Measurements from ENCODE around the gene RFX8. TPM values are rescaled to one million over a fixed set of nuclear protein-coding genes. Genes with fewer than 3 reads are reported as not detected.

RFX8 gene
- polyA plus RNA-seq, 3 donors = not detected

GRCh38 chr2:101387151-101387834, 87.6 kb downstream of the RFX8 start, which contains the start of gene CREG2:
TSS of gene CREG2 (minus strand) at chr2:101387503. CDS start at chr2:101387457, 46 bp downstream.
- intact Hi-C loops (cut with micrococcal nuclease) = no loop called here
- Histone ChIP-seq H3K36me3 (replicated peaks in 1 of 2; ENCODE audit: control insufficient read depth in 1 of 2, insufficient read depth in 2 of 2, low read length in 2 of 2) (no peaks in the 10 kb centered on the region), H2AFZ (ENCODE audit: insufficient read depth, low read depth, low read length, poor library complexity, severe bottlenecking) (peak within 1 kb of the TSS; percentile 73), H3K4me2 (replicated peaks; ENCODE audit: extremely low read depth, low read length, poor library complexity, severe bottlenecking) (peak within 1 kb of the TSS; percentile 86), H3K27ac (ENCODE audit: low read depth in 1 of 2, low read length in 2 of 2) (no peak within 1 kb of the TSS), H3K4me1 (ENCODE audit: control insufficient read depth in 1 of 2, insufficient read depth in 2 of 2, low read length in 2 of 2) (peaks cover 11 to 17% of the 10 kb centered on the region in 2 donors), H3K4me3 (replicated peaks in 1 of 3; ENCODE audit: low read depth in 2 of 3, low read length in 3 of 3) (peak within 1 kb of the TSS in 2 of 3 experiments; percentile 35 to 69), H3K79me2 (ENCODE audit: insufficient read depth, low read length) (no peaks in the 10 kb centered on the region), H3K27me3 (ENCODE audit: control insufficient read depth in 2 of 2, insufficient read depth in 2 of 2, low read length in 2 of 2) (peaks cover 50% of the 10 kb centered on the region in 2 donors), H3K9ac (ENCODE audit: insufficient read depth, low read length, poor library complexity, severe bottlenecking) (no peak within 1 kb of the TSS), H3K9me3 (replicated peaks in 1 of 2; ENCODE audit: control insufficient read depth in 1 of 2, insufficient read depth in 1 of 2, low read length in 2 of 2) (peaks cover 0 to 17% of the 10 kb centered on the region in 2 donors), H4K20me1 (ENCODE audit: insufficient read depth, low read length) (no peaks in the 10 kb centered on the region)
- Mint-ChIP-seq H3K27ac (no peak within 1 kb of the TSS), H3K36me3 (peaks cover 0 to 5% of the 10 kb centered on the region in 2 donors), H3K27me3 (ENCODE audit: low read depth in 3 of 3) (peaks cover 47 to 62% (median 54%) of the 10 kb centered on the region in 3 donors), H3K4me3 (peak within 1 kb of the TSS; percentile 73 to 86), H3K4me1 (peaks cover 11% of the 10 kb centered on the region), H3K9me3 (peaks cover 0 to 6% (median 0%) of the 10 kb centered on the region in 7 donors)
- WGBS (ENCODE audit: insufficient coverage) = under 1% methylated on average over 75 of the region's 79 CpGs
- peak; percentile 30 to 59 (median 49) for DNase-seq
- TF ChIP-seq, protein P1, sequence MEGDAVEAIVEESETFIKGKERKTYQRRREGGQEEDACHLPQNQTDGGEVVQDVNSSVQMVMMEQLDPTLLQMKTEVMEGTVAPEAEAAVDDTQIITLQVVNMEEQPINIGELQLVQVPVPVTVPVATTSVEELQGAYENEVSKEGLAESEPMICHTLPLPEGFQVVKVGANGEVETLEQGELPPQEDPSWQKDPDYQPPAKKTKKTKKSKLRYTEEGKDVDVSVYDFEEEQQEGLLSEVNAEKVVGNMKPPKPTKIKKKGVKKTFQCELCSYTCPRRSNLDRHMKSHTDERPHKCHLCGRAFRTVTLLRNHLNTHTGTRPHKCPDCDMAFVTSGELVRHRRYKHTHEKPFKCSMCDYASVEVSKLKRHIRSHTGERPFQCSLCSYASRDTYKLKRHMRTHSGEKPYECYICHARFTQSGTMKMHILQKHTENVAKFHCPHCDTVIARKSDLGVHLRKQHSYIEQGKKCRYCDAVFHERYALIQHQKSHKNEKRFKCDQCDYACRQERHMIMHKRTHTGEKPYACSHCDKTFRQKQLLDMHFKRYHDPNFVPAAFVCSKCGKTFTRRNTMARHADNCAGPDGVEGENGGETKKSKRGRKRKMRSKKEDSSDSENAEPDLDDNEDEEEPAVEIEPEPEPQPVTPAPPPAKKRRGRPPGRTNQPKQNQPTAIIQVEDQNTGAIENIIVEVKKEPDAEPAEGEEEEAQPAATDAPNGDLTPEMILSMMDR (IDR thresholded peaks at IDR 0.05) = peak; percentile 68

DNA sequence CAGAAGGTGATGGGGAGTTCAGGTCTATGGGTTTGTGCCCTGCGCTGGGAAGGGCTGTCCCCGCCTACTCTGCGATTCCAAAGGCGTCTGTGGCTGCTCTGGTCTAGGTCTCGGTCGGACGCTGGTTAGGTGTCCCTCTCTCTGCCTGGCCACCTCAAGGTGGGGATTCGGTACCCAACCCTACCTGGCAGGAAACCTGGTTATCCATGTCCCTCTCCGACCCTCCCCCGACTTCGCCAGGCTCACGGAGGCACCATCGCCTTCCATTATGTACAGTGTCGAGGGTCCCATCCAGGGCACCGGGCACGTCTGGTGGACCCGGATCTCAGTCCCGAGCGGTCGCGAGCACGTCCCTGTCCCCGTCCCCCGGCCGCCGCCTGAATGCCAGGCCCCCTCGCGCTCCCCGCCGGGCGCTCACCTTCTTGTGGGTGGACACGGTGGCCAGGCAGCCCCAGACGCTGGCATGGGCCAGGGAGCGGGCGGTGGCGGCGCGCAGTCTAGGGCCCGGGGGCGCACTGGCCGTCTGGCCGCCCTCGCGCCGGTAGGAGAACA, 88.2 kb downstream of the RFX8 start:
- H3K9me3 Mint-ChIP-seq = peaks cover 0 to 6% (median 0%) of the 10 kb centered on the region in 7 donors
- H3K36me3 Mint-ChIP-seq = peaks cover 0 to 5% of the 10 kb centered on the region in 2 donors
- no peaks in the 10 kb centered on the region for H4K20me1 ChIP-seq (ENCODE audit: insufficient read depth, low read length)
- H3K4me3 Mint-ChIP-seq = peak overlapping the region; percentile 73 to 80
- H3K9ac ChIP-seq (ENCODE audit: insufficient read depth, low read length, poor library complexity, severe bottlenecking) = no peak overlapping the region
- H3K4me1 ChIP-seq (ENCODE audit: control insufficient read depth in 1 of 2, insufficient read depth in 2 of 2, low read length in 2 of 2) = peaks cover 11 to 17% of the 10 kb centered on the region in 2 donors
- 1% methylated on average over 43 of the region's 45 CpGs for WGBS (ENCODE audit: insufficient coverage)
- no peak for DNase-seq
- peak overlapping the region; percentile 73 for H2AFZ ChIP-seq (ENCODE audit: insufficient read depth, low read depth, low read length, poor library complexity, severe bottlenecking)
- peaks cover 50% of the 10 kb centered on the region in 2 donors for H3K27me3 ChIP-seq (ENCODE audit: control insufficient read depth in 2 of 2, insufficient read depth in 2 of 2, low read length in 2 of 2)
- H3K4me3 ChIP-seq (replicated peaks in 1 of 3; ENCODE audit: low read depth in 2 of 3, low read length in 3 of 3) = peak overlapping the region in 1 of 3 experiments; percentile 69
- peaks cover 0 to 17% of the 10 kb centered on the region in 2 donors for H3K9me3 ChIP-seq (replicated peaks in 1 of 2; ENCODE audit: control insufficient read depth in 1 of 2, insufficient read depth in 1 of 2, low read length in 2 of 2)
- H3K36me3 ChIP-seq (replicated peaks in 1 of 2; ENCODE audit: control insufficient read depth in 1 of 2, insufficient read depth in 2 of 2, low read length in 2 of 2) = no peaks in the 10 kb centered on the region
- TF ChIP-seq, protein P1 (IDR thresholded peaks at IDR 0.05) = no peak
- H3K27me3 Mint-ChIP-seq (ENCODE audit: low read depth in 3 of 3) = peaks cover 47 to 64% (median 54%) of the 10 kb centered on the region in 3 donors
- no peak overlapping the region for H3K27ac ChIP-seq (ENCODE audit: low read depth in 1 of 2, low read length in 2 of 2)
- intact Hi-C loops (cut with micrococcal nuclease) = no loop called here
- H3K4me1 Mint-ChIP-seq = peaks cover 11% of the 10 kb centered on the region
- peak overlapping the region; percentile 86 for H3K4me2 ChIP-seq (replicated peaks; ENCODE audit: extremely low read depth, low read length, poor library complexity, severe bottlenecking)
- no peak overlapping the region for H3K27ac Mint-ChIP-seq
- H3K79me2 ChIP-seq (ENCODE audit: insufficient read depth, low read length) = no peaks in the 10 kb centered on the region
